SK-N-SH (cell line): Measurements from ENCODE around the gene SLC8A1. TPM values are rescaled to one million over a fixed set of nuclear protein-coding genes. Genes with fewer than 3 reads are reported as not detected.

Experiments
- CTCF ChIA-PET: fragments of 300-600, 350-600 bp; formaldehyde crosslinking; extraction: SDS; loops from one replicate; lab custom pipeline; 2021; lab: Yijun Ruan, JAX
- POLR2A ChIA-PET: fragments of 350-600 bp; sonication (Branson Sonifier 250); formaldehyde crosslinking; extraction: SDS; loops from one replicate; lab custom pipeline; 2020; ENCODE audit warnings: antibody characterized with exemption, inconsistent platforms; lab: Yijun Ruan, JAX
- DNase-seq: peaks from one replicate; pipeline ENCODE4 v3.0.0; 2012
- H2AFZ ChIP-seq: fragments of 200-600 bp; sonication (generic); 2 replicates; pipeline ENCODE4 v1.8.1; 2016; ENCODE audit warnings: antibody characterized with exemption, mild to moderate bottlenecking, low read depth
- H3F3A ChIP-seq: fragments of 200-600 bp; sonication (generic); replicated peaks from 2 replicates; pipeline ENCODE3; 2016; ENCODE audit warnings: antibody characterized with exemption, mild to moderate bottlenecking; ENCODE audit not compliant: insufficient read depth
- H3K27ac ChIP-seq, 2 experiments: fragments of 200-500 bp in 1 of 2; fragments of 200-600 bp in 1 of 2; sonication (Bioruptor generic) in 1 of 2; sonication (generic), shearing (Covaris generic) in 1 of 2; 2 replicates each; pipeline versions ENCODE4 v1.5.1 to v1.6.1; 2014 to 2016; ENCODE audit warnings: low read depth in 2 of 2, inconsistent platforms in 1 of 2, low read length in 1 of 2, mild to moderate bottlenecking in 1 of 2, mixed read lengths in 1 of 2
- H3K27me3 ChIP-seq: fragments of 200-600 bp; sonication (generic), shearing (Covaris generic); 2 replicates; pipeline ENCODE4 v1.6.1; 2016; ENCODE audit warnings: mixed run types; ENCODE audit not compliant: insufficient read depth
- H3K36me3 ChIP-seq, 2 experiments: fragments of 200-500 bp in 1 of 2; fragments of 200-600 bp in 1 of 2; sonication (Bioruptor generic) in 1 of 2; sonication (generic) in 1 of 2; replicated peaks in 1 of 2; 2 replicates each; pipeline versions ENCODE3 to v1.5.1; 2014 to 2016; ENCODE audit warnings: low read length in 1 of 2, mild to moderate bottlenecking in 1 of 2; ENCODE audit not compliant: insufficient read depth in 2 of 2, control insufficient read depth in 1 of 2
- H3K4me1 ChIP-seq, 2 experiments: fragments of 200-500 bp in 1 of 2; fragments of 200-600 bp in 1 of 2; sonication (Bioruptor generic) in 1 of 2; sonication (generic), shearing (Covaris generic) in 1 of 2; 2 replicates each; pipeline versions ENCODE4 v1.5.1 to v1.6.1; 2014 to 2016; ENCODE audit warnings: low read depth in 1 of 2, low read length in 1 of 2, mixed run types in 1 of 2; ENCODE audit not compliant: insufficient read depth in 2 of 2, control insufficient read depth in 1 of 2
- H3K4me2 ChIP-seq: fragments of 200-600 bp; sonication (generic), shearing (Covaris generic); 2 replicates; pipeline ENCODE4 v1.6.1; 2017; ENCODE audit warnings: mixed run types
- H3K4me3 ChIP-seq, 2 experiments: fragments of 200-500 bp in 1 of 2; fragments of 200-600 bp in 1 of 2; sonication (Bioruptor generic) in 1 of 2; sonication (generic), shearing (Covaris generic) in 1 of 2; 2 replicates each; pipeline versions ENCODE4 v1.5.1 to v1.8.1; 2014 to 2016; ENCODE audit warnings: low read depth in 2 of 2, inconsistent platforms in 1 of 2, low read length in 1 of 2, mild to moderate bottlenecking in 1 of 2, mixed read lengths in 1 of 2, moderate library complexity in 1 of 2
- H3K79me2 ChIP-seq: fragments of 200-600 bp; sonication (generic); 2 replicates; pipeline ENCODE4 v1.8.1; 2017; ENCODE audit warnings: mild to moderate bottlenecking; ENCODE audit not compliant: insufficient read depth
- H3K9ac ChIP-seq: fragments of 200-600 bp; sonication (generic); 2 replicates; pipeline ENCODE4 v1.6.1; 2017; ENCODE audit warnings: mixed run types
- H3K9me2 ChIP-seq: fragments of 200-600 bp; sonication (generic); 2 replicates; pipeline ENCODE4 v1.6.1; 2017; ENCODE audit warnings: mixed run types
- H3K9me3 ChIP-seq: fragments of 200-600 bp; sonication (generic); 2 replicates; pipeline ENCODE4 v1.6.1; 2017; ENCODE audit warnings: mixed run types, mild to moderate bottlenecking, moderate library complexity
- H4K20me1 ChIP-seq: fragments of 200-600 bp; sonication (generic); 2 replicates; pipeline ENCODE4 v1.6.1; 2017; ENCODE audit warnings: mild to moderate bottlenecking, mixed run types; ENCODE audit not compliant: insufficient read depth
- CTCF ChIP-seq: fragments of 200-600 bp; sonication (generic); IDR thresholded peaks from 2 replicates; pipeline ENCODE4 v1.6.1; 2017; ENCODE audit warnings: antibody characterized with exemption, mild to moderate bottlenecking, moderate library complexity
- GATA2 ChIP-seq: sonication (generic); formaldehyde crosslinking; IDR thresholded peaks from 2 replicates; pipeline ENCODE4 v1.5.0; 2020; ENCODE audit warnings: mild to moderate bottlenecking, missing genetic modification reagents
- MEF2A ChIP-seq: IDR thresholded peaks from 2 replicates; pipeline ENCODE4 v1.4.0; 2012; ENCODE audit warnings: low read depth, borderline replicate concordance
- NFIC ChIP-seq: IDR thresholded peaks from 2 replicates; pipeline ENCODE4 v1.4.0; 2012; ENCODE audit warnings: borderline replicate concordance
- POLR2AphosphoS5 ChIP-seq: IDR thresholded peaks from 2 replicates; pipeline ENCODE4 v1.6.1; 2012; ENCODE audit warnings: low read depth, low read length
- RCOR1 ChIP-seq: fragments of 150-350 bp; IDR thresholded peaks from 2 replicates; pipeline ENCODE4 v1.6.1; 2017; ENCODE audit warnings: antibody characterized with exemption, low read length
- REST ChIP-seq: IDR thresholded peaks from 2 replicates; pipeline ENCODE4 v1.6.1; 2012; ENCODE audit warnings: mild to moderate bottlenecking, low read depth, low read length, moderate library complexity
- RFX5 ChIP-seq: IDR thresholded peaks from 2 replicates; pipeline ENCODE4 v1.6.1; 2012; ENCODE audit warnings: mild to moderate bottlenecking, improper control_type of control experiment, low read length
- SIN3A ChIP-seq: IDR thresholded peaks from 2 replicates; pipeline ENCODE4 v1.6.1; 2012; ENCODE audit warnings: low read depth, mild to moderate bottlenecking, low read length, moderate library complexity, borderline replicate concordance
- SMC3 ChIP-seq: IDR thresholded peaks from 2 replicates; pipeline ENCODE4 v1.6.1; 2012; ENCODE audit warnings: low read depth, low read length, improper control_type of control experiment
- WGBS: methylation state at CpG from one replicate; pipeline ENCODE4 v1.1.6; 2017; ENCODE audit warnings: low lambda C conversion rate; 5-methylcytosine and 5-hydroxymethylcytosine counted together
- polyA plus RNA-seq, 3 experiments: library from polyadenylated mRNA; depleted of rRNA; stranded (reverse); fragments of >200 nt; gene quantifications; 2 replicates each; pipeline ENCODE4 v1.2.3, GENCODE V29; 2012

SLC8A1 gene
- polyA plus RNA-seq, 1 of the 3 experiments (the other 2 are of a cell fraction) = 3.2 TPM

GRCh38 chr2:40273734-40274182 is 178.1 kb downstream of the SLC8A1 start:
- Histone ChIP-seq H3K4me3 (no peak overlapping the region), H3F3A (no peaks in the 10 kb centered on the region), H3K79me2 (no peaks in the 10 kb centered on the region), H4K20me1 (no peaks in the 10 kb centered on the region), H3K9me3 (no peaks in the 10 kb centered on the region), H3K27me3 (no peaks in the 10 kb centered on the region), H3K9ac (no peak overlapping the region), H3K4me1 (no peaks in the 10 kb centered on the region; a peak in 1 of 4 replicates), H2AFZ (no peak overlapping the region), H3K9me2 (no peaks in the 10 kb centered on the region), H3K27ac (no peak overlapping the region), H3K36me3 (no peaks in the 10 kb centered on the region), H3K4me2 (no peak overlapping the region)
- no peak for DNase-seq
- POLR2A ChIA-PET = no interaction called here
- 89% methylated on average over 6 of the region's 6 CpGs for WGBS
- CTCF ChIA-PET = interaction anchor here (1.5 kb wide), 1 partner anchor 175 kb away, joined by 4 read pairs; no protein-coding TSS in a partner anchor
- TF ChIP-seq NFIC = no peak

GRCh38 chr2:40271094-40271493 is 180.8 kb downstream of the SLC8A1 start:
- Histone ChIP-seq H3K4me2 (no peak overlapping the region), H3K79me2 (no peaks in the 10 kb centered on the region), H3K4me3 (no peak overlapping the region), H3K9ac (no peak overlapping the region), H3K4me1 (no peaks in the 10 kb centered on the region), H4K20me1 (no peaks in the 10 kb centered on the region), H2AFZ (no peak overlapping the region), H3K36me3 (no peaks in the 10 kb centered on the region), H3K9me2 (no peaks in the 10 kb centered on the region), H3K27me3 (no peaks in the 10 kb centered on the region), H3F3A (no peaks in the 10 kb centered on the region), H3K27ac (no peak overlapping the region), H3K9me3 (no peaks in the 10 kb centered on the region)
- ChIA-PET CTCF (no interaction called here), POLR2A (no interaction called here)
- no peak for DNase-seq
- no peak for TF ChIP-seq POLR2AphosphoS5
- no peak for TF ChIP-seq GATA2 (CRISPR knock-in tag)
- TF ChIP-seq RCOR1 = no peak
- no peak for TF ChIP-seq MEF2A
- no peak for TF ChIP-seq RFX5
- WGBS = 74% methylated on average over 6 of the region's 6 CpGs

- Histone ChIP-seq H3K4me2 (no peak overlapping the region), H3K79me2 (no peaks in the 10 kb centered on the region), H3K27ac (no peak overlapping the region), H2AFZ (no peak overlapping the region), H4K20me1 (no peaks in the 10 kb centered on the region), H3K27me3 (no peaks in the 10 kb centered on the region), H3K4me1 (no peaks in the 10 kb centered on the region; a peak in 1 of 4 replicates), H3K9ac (no peak overlapping the region), H3K36me3 (no peaks in the 10 kb centered on the region), H3K9me3 (no peaks in the 10 kb centered on the region), H3F3A (no peaks in the 10 kb centered on the region), H3K4me3 (no peak overlapping the region), H3K9me2 (no peaks in the 10 kb centered on the region)
- TF ChIP-seq REST (no peak), SIN3A (no peak), SMC3 (no peak), CTCF (no peak), NFIC (no peak)
- WGBS = 79% methylated on average over 2 of the region's 2 CpGs
- CTCF ChIA-PET = interaction anchor here (1.2 kb wide), 1 partner anchor 12 kb away, joined by 4 read pairs; no protein-coding TSS in a partner anchor
- no peak for DNase-seq
- POLR2A ChIA-PET = no interaction called here
Observed at GRCh38 chr2:40270372-40270771, 181.5 kb downstream of the SLC8A1 start.
